Measurements from ENCODE around the gene G3BP2. TPM values are rescaled to one million over a fixed set of nuclear protein-coding genes. Genes with fewer than 3 reads are reported as not detected.

G3BP2 gene
- total and polyA plus RNA-seq, 9 of the 15 experiments (the other 6 are each of a cell fraction or from before 2014, with no cell fraction given) = 25.2 to 222 (median 130) TPM

GRCh38 chr4:75672461-75673026 is 667 bp downstream of the G3BP2 start (continued):
- TF ChIP-seq ZNF740 (CRISPR knock-in tag; IDR thresholded peaks at IDR 0.05) = peak; percentile 98
- peak in 1 of 2 experiments; percentile 86; a peak in 2 of 4 replicates for TF ChIP-seq ZNF740 (tag; IDR thresholded peaks at IDR 0.05)
- no peak for TF ChIP-seq RFX5 (IDR thresholded peaks at IDR 0.05; ENCODE audit: low read depth, low read length)
- peak; percentile 56 for TF ChIP-seq KDM5B (IDR thresholded peaks at IDR 0.05; ENCODE audit: insufficient replicate concordance, low read depth, low read length)
- no peak for TF ChIP-seq ZNF347 (CRISPR knock-in tag; IDR thresholded peaks at IDR 0.05; ENCODE audit: low read depth)
- 0 out of 4 replicates have a peak, but pooled peaks of 1 of the 2 experiments have one; percentile 8 for TF ChIP-seq TRIM24 (IDR thresholded peaks at IDR 0.05)
- TF ChIP-seq RB1 (IDR thresholded peaks at IDR 0.05; ENCODE audit: low read depth) = peak; percentile 28; the same call in 1 of the 2 replicates
- TF ChIP-seq SIN3B (IDR thresholded peaks at IDR 0.05; ENCODE audit: low read depth) = peak; percentile 46; the same call in 1 of the 2 replicates
- TF ChIP-seq HBP1 (CRISPR knock-in tag; IDR thresholded peaks at IDR 0.05) = 0 out of 2 replicates have a peak, but pooled peaks have one; percentile 2
- no peak for TF ChIP-seq CHD2 (IDR thresholded peaks at IDR 0.05; ENCODE audit: low read depth, low read length)
- peak; percentile 36; the same call in 1 of the 2 replicates for TF ChIP-seq EP400 (IDR thresholded peaks at IDR 0.05)
- no peak for TF ChIP-seq EP300 (IDR thresholded peaks at IDR 0.05; ENCODE audit: low read length)
- TF ChIP-seq MAFG (tag; conservative IDR thresholded peaks at IDR 0.05) = 0 out of 2 replicates have a peak, but pooled peaks have one; percentile 1
- TF ChIP-seq TFAP4 (CRISPR knock-in tag; IDR thresholded peaks at IDR 0.05; ENCODE audit: borderline replicate concordance) = 0 out of 2 replicates have a peak, but pooled peaks have one; percentile 28
- 0 out of 4 replicates have a peak, but pooled peaks of 1 of the 2 experiments have one; percentile 16 for TF ChIP-seq SIN3A (IDR thresholded peaks at IDR 0.05; ENCODE audit: borderline replicate concordance in 2 of 2, control insufficient read depth in 1 of 2, low read depth in 2 of 2, low read length in 2 of 2)
- TF ChIP-seq FOXP1 (CRISPR knock-in tag; IDR thresholded peaks at IDR 0.05) = peak; percentile 82; the same call in 1 of the 2 replicates
- peak in 2 of 3 experiments; percentile 69 to 81 for TF ChIP-seq YY1 (IDR thresholded peaks at IDR 0.05; ENCODE audit: borderline replicate concordance in 1 of 3, control insufficient read depth in 1 of 3, extremely low read depth in 1 of 3, insufficient read depth in 3 of 3, insufficient read length in 1 of 3, insufficient replicate concordance in 2 of 3, low read depth in 1 of 3, low read length in 2 of 3)

All from K562 (cell line).